ENCODE results near the gene RBM27. TPM values are rescaled to one million over a fixed set of nuclear protein-coding genes. Genes with fewer than 3 reads are reported as not detected.

RBM27 gene
- total and polyA plus RNA-seq, 7 experiments from 2014 or later: 7.4 to 32.2 (median 22.2) TPM

DNA sequence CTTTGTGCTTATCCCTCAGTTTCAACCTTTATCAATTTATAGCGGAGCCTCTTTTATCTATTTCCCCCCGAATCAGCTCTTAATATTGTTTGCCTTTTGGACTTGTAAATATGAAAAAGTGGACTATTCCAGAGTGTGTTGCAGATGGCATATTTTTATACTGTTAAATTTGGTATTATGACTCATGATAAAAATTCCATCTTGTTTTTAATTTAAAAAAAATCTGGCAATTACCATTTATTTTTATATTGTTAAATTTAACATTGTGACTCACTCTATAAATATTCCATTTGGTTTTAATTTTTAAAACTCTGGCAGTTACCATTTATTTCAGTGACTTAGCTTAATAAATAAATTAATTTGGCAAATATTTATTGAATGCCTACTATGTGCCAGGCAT is 37.5 kb downstream of the RBM27 start:
- POLR2A ChIA-PET: no interaction called here
- Histone ChIP-seq H3K4me1 (ENCODE audit: control insufficient read depth in 2 of 2, insufficient read depth in 2 of 2, low read length in 2 of 2) (no peaks in the 10 kb centered on the region), H3K36me3 (ENCODE audit: control insufficient read depth in 2 of 3, insufficient read depth in 3 of 3, low read length in 3 of 3) (peaks cover 0 to 44% (median 4%) of the 10 kb centered on the region in 3 experiments), H3K4me3 (ENCODE audit: low read length) (no peak overlapping the region), H3K27ac (ENCODE audit: low read depth, low read length) (no peak overlapping the region), H3K27me3 (ENCODE audit: control insufficient read depth in 2 of 2, insufficient read depth in 2 of 2, low read length in 2 of 2) (no peaks in the 10 kb centered on the region), H3K9me3 (ENCODE audit: control insufficient read depth in 2 of 3, low read length in 3 of 3) (no peaks in the 10 kb centered on the region)
- no peaks in the 10 kb centered on the region for H3K9me3 Mint-ChIP-seq
- CTCF ChIA-PET: no interaction called here
- no peaks in the 10 kb centered on the region for H3K27me3 Mint-ChIP-seq
- no peak overlapping the region for H3K27ac Mint-ChIP-seq
- ATAC-seq (no peak), DNase-seq (no peak)
- intact Hi-C loops (cut with micrococcal nuclease): no loop called here
- peaks cover 0 to 53% (median 27%) of the 10 kb centered on the region in 5 donors for H3K36me3 Mint-ChIP-seq
- no peak overlapping the region for H3K4me3 Mint-ChIP-seq
- peaks cover 0 to 8% (median 0%) of the 10 kb centered on the region in 7 donors for H3K4me1 Mint-ChIP-seq

DNA sequence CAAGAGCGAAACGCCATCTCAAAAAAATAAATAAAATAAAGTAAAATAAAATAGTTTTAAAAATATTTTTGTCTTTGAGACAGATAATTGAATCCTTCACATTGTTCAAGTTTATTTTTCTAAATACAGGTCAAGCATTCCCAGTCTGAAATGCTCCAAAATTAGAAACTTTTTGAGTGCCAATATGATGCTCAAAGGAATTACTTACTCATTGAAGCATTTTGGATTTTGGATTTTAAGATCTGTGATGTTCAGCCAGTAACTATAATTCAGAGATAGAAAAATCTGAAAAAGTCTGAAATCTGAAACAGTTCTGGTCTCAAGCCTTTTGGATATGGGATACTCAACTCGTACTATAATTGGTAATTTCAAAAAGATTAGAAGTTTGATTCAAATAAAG is 39.8 kb downstream of the RBM27 start:
- Mint-ChIP-seq H3K27ac (no peak overlapping the region), H3K9me3 (no peaks in the 10 kb centered on the region), H3K36me3 (peaks cover 0 to 46% (median 21%) of the 10 kb centered on the region in 5 donors), H3K27me3 (no peaks in the 10 kb centered on the region), H3K4me3 (no peak overlapping the region), H3K4me1 (peaks cover 0 to 20% (median 7%) of the 10 kb centered on the region in 7 donors)
- intact Hi-C loops (cut with micrococcal nuclease): no loop called here
- no peak for ATAC-seq
- no peaks in the 10 kb centered on the region for H3K4me1 ChIP-seq (ENCODE audit: control insufficient read depth in 2 of 2, insufficient read depth in 2 of 2, low read length in 2 of 2)
- H3K4me3 ChIP-seq (ENCODE audit: low read length): no peak overlapping the region
- H3K27ac ChIP-seq (ENCODE audit: low read depth, low read length): no peak overlapping the region
- no peaks in the 10 kb centered on the region for H3K27me3 ChIP-seq (ENCODE audit: control insufficient read depth in 2 of 2, insufficient read depth in 2 of 2, low read length in 2 of 2)
- DNase-seq: no peak
- peaks cover 0 to 32% (median 4%) of the 10 kb centered on the region in 3 experiments for H3K36me3 ChIP-seq (ENCODE audit: control insufficient read depth in 2 of 3, insufficient read depth in 3 of 3, low read length in 3 of 3)
- POLR2A ChIA-PET: no interaction called here
- CTCF ChIA-PET: no interaction called here
- H3K9me3 ChIP-seq (ENCODE audit: control insufficient read depth in 2 of 3, low read length in 3 of 3): no peaks in the 10 kb centered on the region

DNA sequence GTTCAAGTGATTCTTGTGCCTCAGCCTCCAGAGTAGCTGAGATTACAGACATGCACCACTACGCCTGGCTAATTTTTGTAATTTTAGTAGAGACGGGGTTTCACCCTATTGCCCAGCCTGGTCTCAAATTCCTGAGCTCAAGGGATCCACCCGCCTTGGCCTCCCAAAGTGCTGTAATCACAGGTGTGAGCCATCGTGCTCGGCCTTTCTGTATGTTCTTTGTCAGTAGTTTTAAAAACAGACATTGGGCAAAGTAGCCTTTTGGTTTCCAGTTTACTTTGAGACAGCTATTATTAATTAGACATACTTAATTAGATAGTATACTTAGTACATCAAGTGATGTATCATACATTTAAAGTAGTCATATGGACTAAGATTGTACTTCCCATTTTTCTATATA is 45.2 kb downstream of the RBM27 start:
- no peaks in the 10 kb centered on the region for H3K9me3 Mint-ChIP-seq
- ChIA-PET POLR2A (no interaction called here), CTCF (no interaction called here)
- Histone ChIP-seq H3K9me3 (ENCODE audit: control insufficient read depth in 2 of 3, low read length in 3 of 3) (no peaks in the 10 kb centered on the region), H3K4me3 (ENCODE audit: low read length) (no peak overlapping the region), H3K27ac (ENCODE audit: low read depth, low read length) (no peak overlapping the region), H3K36me3 (ENCODE audit: control insufficient read depth in 2 of 3, insufficient read depth in 3 of 3, low read length in 3 of 3) (peaks cover 0 to 41% (median 12%) of the 10 kb centered on the region in 3 experiments), H3K27me3 (ENCODE audit: control insufficient read depth in 2 of 2, insufficient read depth in 2 of 2, low read length in 2 of 2) (no peaks in the 10 kb centered on the region), H3K4me1 (ENCODE audit: control insufficient read depth in 2 of 2, insufficient read depth in 2 of 2, low read length in 2 of 2) (no peaks in the 10 kb centered on the region)
- H3K27ac Mint-ChIP-seq: no peak overlapping the region
- H3K36me3 Mint-ChIP-seq: peaks cover 0 to 51% (median 21%) of the 10 kb centered on the region in 5 donors
- H3K4me3 Mint-ChIP-seq: no peak overlapping the region
- peaks cover 5 to 20% (median 6%) of the 10 kb centered on the region in 7 donors for H3K4me1 Mint-ChIP-seq
- intact Hi-C loops (cut with micrococcal nuclease): loop anchor here in 1 of 2 donors (5.0 kb wide), 1 partner anchor 41 kb away; no protein-coding TSS in a partner anchor
- DNase-seq (no peak), ATAC-seq (no peak)
- H3K27me3 Mint-ChIP-seq: no peaks in the 10 kb centered on the region

DNA sequence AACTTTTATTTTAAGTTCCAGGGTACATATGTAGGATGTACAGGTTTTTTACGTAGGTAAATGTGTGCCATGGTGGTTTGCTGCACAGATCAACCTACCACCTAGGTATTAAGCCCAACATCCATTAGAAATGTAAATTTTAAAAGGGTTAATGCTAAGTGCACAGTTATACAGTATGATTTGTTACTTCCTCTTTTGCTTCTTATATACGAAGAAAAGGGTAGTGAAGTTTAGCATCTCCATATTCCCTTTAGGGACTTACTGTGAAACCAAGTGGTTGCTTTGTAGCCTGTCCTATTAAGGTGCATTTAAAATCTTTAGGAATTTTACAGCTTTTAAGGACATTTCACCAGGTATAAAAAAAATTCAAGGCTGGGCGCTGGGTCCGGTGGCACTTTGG is 46.4 kb downstream of the RBM27 start:
- Histone ChIP-seq H3K27me3 (ENCODE audit: control insufficient read depth in 2 of 2, insufficient read depth in 2 of 2, low read length in 2 of 2) (no peaks in the 10 kb centered on the region), H3K4me1 (ENCODE audit: control insufficient read depth in 2 of 2, insufficient read depth in 2 of 2, low read length in 2 of 2) (no peaks in the 10 kb centered on the region), H3K4me3 (ENCODE audit: low read length) (no peak overlapping the region), H3K9me3 (ENCODE audit: control insufficient read depth in 2 of 3, low read length in 3 of 3) (no peaks in the 10 kb centered on the region), H3K27ac (ENCODE audit: low read depth, low read length) (no peak overlapping the region), H3K36me3 (ENCODE audit: control insufficient read depth in 2 of 3, insufficient read depth in 3 of 3, low read length in 3 of 3) (peaks cover 0 to 50% (median 8%) of the 10 kb centered on the region in 3 experiments)
- Mint-ChIP-seq H3K27me3 (no peaks in the 10 kb centered on the region), H3K4me1 (peaks cover 5 to 20% (median 6%) of the 10 kb centered on the region in 7 donors), H3K9me3 (no peaks in the 10 kb centered on the region), H3K4me3 (no peak overlapping the region), H3K36me3 (peaks cover 0 to 49% (median 22%) of the 10 kb centered on the region in 5 donors), H3K27ac (no peak overlapping the region)
- intact Hi-C loops (cut with micrococcal nuclease): loop anchor here in 1 of 2 donors (5.0 kb wide), 1 partner anchor 42 kb away; no protein-coding TSS in a partner anchor
- no peak for DNase-seq
- POLR2A ChIA-PET: no interaction called here
- ATAC-seq: no peak
- CTCF ChIA-PET: interaction anchor here (0.7 kb wide), 1 partner anchor 89 kb away, joined by 5 read pairs; no protein-coding TSS in a partner anchor

Other genes starting within 250 kb of the RBM27 start
- 1 to 10 TPM in 2 of 5 experiments, under 1 TPM in 3; 0.63 to 1.5 (median 1.00) TPM for gene PLAC8L1, start 98.0 kb upstream of the RBM27 start, total RNA-seq
- gene PLAC8L1, start 98.0 kb upstream of the RBM27 start, polyA plus RNA-seq: not detected
- 100 to 1,000 TPM in 3 of 5 experiments, 10 to 100 TPM in 2; 72.6 to 142 (median 127) TPM for gene LARS1, start 21.0 kb upstream of the RBM27 start, total RNA-seq
- 100 to 1,000 TPM in 1 of 2 donors, 10 to 100 TPM in 1; 87.3 to 105 TPM for gene LARS1, start 21.0 kb upstream of the RBM27 start, polyA plus RNA-seq
- under 1 TPM in 1 of 5 experiments, not detected in 4; 0.19 TPM for gene POU4F3, start 135.2 kb downstream of the RBM27 start, total RNA-seq
- not detected for gene POU4F3, start 135.2 kb downstream of the RBM27 start, polyA plus RNA-seq
- 100 to 1,000 TPM in 1 of 5 experiments, 10 to 100 TPM in 4; 75.2 to 101 (median 83.8) TPM for gene TCERG1, start 243.7 kb downstream of the RBM27 start, total RNA-seq
- 10 to 100 TPM; 40.2 to 57.7 TPM for gene TCERG1, start 243.7 kb downstream of the RBM27 start, polyA plus RNA-seq

Measured in naive thymus-derived CD4-positive, alpha-beta T cell (primary cell).